Glutamatergic neuron (in vitro differentiated cells): Measurements from ENCODE around the gene DLL3. TPM values are rescaled to one million over a fixed set of nuclear protein-coding genes. Genes with fewer than 3 reads are reported as not detected.

Experiments
- DNase-seq: peaks from one replicate; pipeline ENCODE4 v3.0.0; 2022
- H3K27ac Mint-ChIP-seq: one replicate; pipeline ENCODE4 v1.8.0; 2020; ENCODE audit warnings: mild to moderate bottlenecking, mixed read lengths, inconsistent platforms; ENCODE audit not compliant: unreplicated experiment
- H3K27me3 Mint-ChIP-seq: one replicate; pipeline ENCODE4 v1.8.0; 2020; ENCODE audit warnings: mild to moderate bottlenecking, moderate library complexity, mixed read lengths, inconsistent platforms; ENCODE audit not compliant: unreplicated experiment
- H3K36me3 Mint-ChIP-seq: one replicate; pipeline ENCODE4 v1.8.0; 2020; ENCODE audit warnings: mild to moderate bottlenecking, mixed read lengths, inconsistent platforms; ENCODE audit not compliant: unreplicated experiment
- H3K4me1 Mint-ChIP-seq: one replicate; pipeline ENCODE4 v1.8.0; 2020; ENCODE audit warnings: mild to moderate bottlenecking, low read depth, mixed read lengths, inconsistent platforms; ENCODE audit not compliant: unreplicated experiment
- H3K4me3 Mint-ChIP-seq: one replicate; pipeline ENCODE4 v1.8.0; 2020; ENCODE audit warnings: mild to moderate bottlenecking, mixed read lengths, inconsistent platforms; ENCODE audit not compliant: unreplicated experiment
- H3K9me3 Mint-ChIP-seq: one replicate; pipeline ENCODE4 v1.8.0; 2020; ENCODE audit warnings: mild to moderate bottlenecking, moderate library complexity, mixed read lengths, inconsistent platforms; ENCODE audit not compliant: unreplicated experiment
- total RNA-seq: library from RNA; stranded (reverse); fragmentation: NEBNext Ultra II Directional; extraction: Animal tissue kit (Norgen Biotek cat#: 25700); gene quantifications from one replicate; pipeline ENCODE4 v1.2.1, GENCODE V29; 2021; ENCODE audit not compliant: unreplicated experiment
- TF ChIP-seq, protein P1 (sequence below): fragments of 200-600 bp; sonication (generic); IDR thresholded peaks from one replicate; pipeline ENCODE4 v1.5.0; 2021; ENCODE audit not compliant: partially characterized antibody, unreplicated experiment

The DLL3 gene
- total RNA-seq, 1 donor from 2014 or later: 788 TPM

DNA sequence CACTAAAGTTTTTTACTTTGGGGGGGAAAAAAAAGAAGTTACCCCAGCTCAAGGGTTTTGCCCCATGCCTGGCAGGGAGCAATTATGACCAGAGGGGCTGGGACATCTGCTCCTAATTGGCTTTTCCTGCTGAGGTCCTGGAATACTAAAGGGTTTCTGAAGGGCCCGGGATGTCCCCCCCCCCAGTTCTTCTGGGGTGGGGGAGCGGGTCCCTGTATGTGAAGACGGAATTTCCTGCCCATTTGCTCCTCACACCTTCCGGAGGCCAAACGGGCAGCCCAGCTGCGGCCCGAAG, 1.1 kb upstream of the DLL3 start:
- Mint-ChIP-seq H3K9me3 (peaks cover 25% of the 10 kb centered on the region), H3K27ac (peak overlapping the region; percentile 100), H3K4me3 (no peak overlapping the region), H3K36me3 (peaks cover 7% of the 10 kb centered on the region), H3K27me3 (peaks cover 24% of the 10 kb centered on the region), H3K4me1 (peaks cover 17% of the 10 kb centered on the region)
- DNase-seq: no peak
- TF ChIP-seq, protein P1, sequence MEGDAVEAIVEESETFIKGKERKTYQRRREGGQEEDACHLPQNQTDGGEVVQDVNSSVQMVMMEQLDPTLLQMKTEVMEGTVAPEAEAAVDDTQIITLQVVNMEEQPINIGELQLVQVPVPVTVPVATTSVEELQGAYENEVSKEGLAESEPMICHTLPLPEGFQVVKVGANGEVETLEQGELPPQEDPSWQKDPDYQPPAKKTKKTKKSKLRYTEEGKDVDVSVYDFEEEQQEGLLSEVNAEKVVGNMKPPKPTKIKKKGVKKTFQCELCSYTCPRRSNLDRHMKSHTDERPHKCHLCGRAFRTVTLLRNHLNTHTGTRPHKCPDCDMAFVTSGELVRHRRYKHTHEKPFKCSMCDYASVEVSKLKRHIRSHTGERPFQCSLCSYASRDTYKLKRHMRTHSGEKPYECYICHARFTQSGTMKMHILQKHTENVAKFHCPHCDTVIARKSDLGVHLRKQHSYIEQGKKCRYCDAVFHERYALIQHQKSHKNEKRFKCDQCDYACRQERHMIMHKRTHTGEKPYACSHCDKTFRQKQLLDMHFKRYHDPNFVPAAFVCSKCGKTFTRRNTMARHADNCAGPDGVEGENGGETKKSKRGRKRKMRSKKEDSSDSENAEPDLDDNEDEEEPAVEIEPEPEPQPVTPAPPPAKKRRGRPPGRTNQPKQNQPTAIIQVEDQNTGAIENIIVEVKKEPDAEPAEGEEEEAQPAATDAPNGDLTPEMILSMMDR: no peak

DNA sequence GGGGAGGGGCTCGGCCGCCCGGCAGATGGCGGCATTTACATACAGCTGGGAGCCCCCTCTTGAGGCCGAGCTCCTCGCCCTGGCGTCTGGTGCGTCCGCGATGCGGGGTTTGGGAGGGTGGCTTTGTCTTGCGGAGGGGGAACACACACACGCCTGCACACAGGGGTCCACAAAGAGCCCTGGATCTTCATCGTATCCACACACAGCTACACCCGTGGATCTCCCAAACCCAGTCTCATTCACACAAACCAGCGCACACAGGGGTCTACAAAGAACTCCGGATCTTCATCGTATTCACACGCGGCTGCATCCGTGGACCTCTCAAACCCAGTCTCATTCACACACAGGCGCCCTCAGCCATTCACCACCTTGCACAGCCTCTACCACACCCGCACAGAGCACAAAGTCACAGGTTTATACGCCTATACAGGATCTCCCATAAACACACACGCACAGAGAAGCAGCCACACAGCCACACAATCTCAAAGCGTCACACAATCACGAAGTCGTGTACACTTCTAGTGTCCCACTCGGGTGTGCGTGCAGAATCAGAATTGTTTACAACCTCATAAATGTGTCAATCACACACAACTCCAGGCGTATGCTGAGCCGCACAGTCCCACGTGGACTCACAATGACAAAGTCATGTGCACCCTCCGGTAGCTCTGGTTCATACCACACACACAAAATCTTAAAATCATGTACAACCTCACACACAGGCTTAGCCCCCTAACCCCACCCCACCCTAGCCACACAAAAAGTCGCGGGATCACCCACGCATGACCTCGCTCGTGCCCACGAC, 550 bp upstream of the DLL3 start:
- Mint-ChIP-seq H3K27me3 (peaks cover 25% of the 10 kb centered on the region), H3K4me1 (peaks cover 18% of the 10 kb centered on the region), H3K9me3 (peaks cover 28% of the 10 kb centered on the region), H3K36me3 (peaks cover 7% of the 10 kb centered on the region), H3K27ac (peak overlapping the region; percentile 100), H3K4me3 (peak overlapping the region; percentile 97)
- DNase-seq: peak; percentile 92
- TF ChIP-seq, protein P1: no peak

DNA sequence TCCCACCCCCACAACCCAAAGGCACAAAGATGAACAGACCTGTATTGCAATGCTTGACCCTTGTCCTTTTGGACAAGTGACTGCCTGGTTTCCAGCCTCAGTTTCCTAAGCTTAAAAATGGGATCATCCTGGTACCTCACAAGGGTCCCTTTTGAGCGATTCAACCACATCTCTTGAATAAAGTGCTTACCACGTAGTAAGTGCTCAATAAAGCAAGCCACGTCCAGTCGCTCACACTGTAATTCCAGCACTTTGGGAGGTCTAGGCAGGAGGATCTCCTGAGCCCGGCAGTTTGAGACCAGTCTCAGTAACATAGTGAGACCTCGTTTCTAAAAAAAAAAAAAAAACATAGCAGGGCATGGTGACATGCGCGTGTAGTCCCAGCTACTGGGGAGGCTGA, 1.2 kb downstream of the DLL3 start:
- Mint-ChIP-seq H3K36me3 (peaks cover 7% of the 10 kb centered on the region), H3K9me3 (peaks cover 35% of the 10 kb centered on the region), H3K27me3 (peaks cover 37% of the 10 kb centered on the region), H3K4me1 (peaks cover 34% of the 10 kb centered on the region), H3K27ac (peak overlapping the region; percentile 99), H3K4me3 (peak overlapping the region; percentile 97)
- DNase-seq: no peak
- TF ChIP-seq, protein P1: no peak

DNA sequence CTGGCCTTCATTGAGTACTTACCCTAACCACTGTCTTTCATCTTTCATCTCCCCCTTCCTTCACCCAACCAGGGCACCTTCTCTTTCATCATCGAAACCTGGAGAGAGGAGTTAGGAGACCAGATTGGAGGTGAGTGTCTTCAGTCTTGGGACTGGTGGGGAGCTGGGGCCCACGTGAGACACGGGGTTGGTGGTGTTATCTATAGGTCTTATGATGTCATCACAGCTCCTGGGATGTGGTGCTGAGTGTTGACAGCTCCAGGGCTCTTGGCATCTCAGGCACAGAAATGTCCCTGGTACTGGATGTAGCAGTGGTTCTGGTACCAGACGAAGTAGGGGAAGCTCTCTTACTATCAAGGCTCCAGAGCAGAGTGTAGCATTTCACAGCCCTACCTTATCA, 1.8 kb downstream of the DLL3 start:
- peak overlapping the region; percentile 97 for H3K4me3 Mint-ChIP-seq
- TF ChIP-seq, protein P1: no peak
- peaks cover 35% of the 10 kb centered on the region for H3K9me3 Mint-ChIP-seq
- DNase-seq: no peak
- peak overlapping the region; percentile 99 for H3K27ac Mint-ChIP-seq
- peaks cover 7% of the 10 kb centered on the region for H3K36me3 Mint-ChIP-seq
- peaks cover 38% of the 10 kb centered on the region for H3K27me3 Mint-ChIP-seq
- peaks cover 36% of the 10 kb centered on the region for H3K4me1 Mint-ChIP-seq

DNA sequence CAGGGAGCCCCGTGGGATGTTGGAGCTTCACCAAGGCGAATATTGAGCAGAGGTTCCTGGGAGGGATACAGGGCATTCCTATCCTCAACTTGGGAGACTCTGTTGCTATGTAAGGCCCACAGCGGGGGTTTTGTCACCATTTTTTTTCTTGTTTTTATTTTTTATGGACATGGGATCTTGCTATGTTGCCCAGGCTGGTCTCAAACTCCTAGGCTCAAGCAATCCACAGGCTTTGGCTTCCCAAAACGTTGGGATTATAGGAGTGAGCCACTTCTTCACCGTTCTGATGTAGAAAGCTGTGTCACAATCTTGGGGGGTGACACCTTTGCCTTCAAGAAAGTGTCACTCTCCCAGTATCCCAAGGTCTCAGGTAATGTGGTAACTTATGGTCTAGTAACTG, 2.6 kb downstream of the DLL3 start:
- TF ChIP-seq, protein P1: no peak
- Mint-ChIP-seq H3K36me3 (peaks cover 7% of the 10 kb centered on the region), H3K27me3 (peaks cover 42% of the 10 kb centered on the region), H3K9me3 (peaks cover 38% of the 10 kb centered on the region), H3K27ac (peak overlapping the region; percentile 99), H3K4me1 (peaks cover 35% of the 10 kb centered on the region), H3K4me3 (peak overlapping the region; percentile 97)
- DNase-seq: no peak
